ENCODE measurements around the gene PELI2.
A peak's percentile ranks its signal among the peaks of the same experiment; 100 is the strongest.

GRCh38 chr14:56117765-56118610 is at the start of gene PELI2:
- TF ChIP-seq EZH2 (IDR thresholded peaks at IDR 0.05; ENCODE audit: borderline replicate concordance) (no peak), CTCF (IDR thresholded peaks at IDR 0.05; ENCODE audit: poor library complexity) (peak; percentile 10), EZH2phosphoT487 (IDR thresholded peaks at IDR 0.05; ENCODE audit: low read depth, severe bottlenecking, unreplicated experiment) (no peak)

All from hepatocyte (in vitro differentiated cells).